Body of pancreas (tissue), 4 donors: ENCODE results near the gene SERPINA4.

Experiments used
- CTCF ChIP-seq, 7 experiments: fragments of 450-650 bp in 4 of 7; fragments of 200-600 bp in 3 of 7; sonication (generic) in 3 of 7; IDR thresholded peaks; one replicate each; pipeline ENCODE4 v1.5.1; 2016 to 2019; ENCODE audit warnings: antibody characterized with exemption in 7 of 7
- POLR2A ChIP-seq, 3 donors: fragments of 450-650 bp; IDR thresholded peaks; one replicate each; pipeline ENCODE4 v1.6.1; 2016; ENCODE audit warnings: antibody characterized with exemption in 3 of 3, mild to moderate bottlenecking in 2 of 3

DNA sequence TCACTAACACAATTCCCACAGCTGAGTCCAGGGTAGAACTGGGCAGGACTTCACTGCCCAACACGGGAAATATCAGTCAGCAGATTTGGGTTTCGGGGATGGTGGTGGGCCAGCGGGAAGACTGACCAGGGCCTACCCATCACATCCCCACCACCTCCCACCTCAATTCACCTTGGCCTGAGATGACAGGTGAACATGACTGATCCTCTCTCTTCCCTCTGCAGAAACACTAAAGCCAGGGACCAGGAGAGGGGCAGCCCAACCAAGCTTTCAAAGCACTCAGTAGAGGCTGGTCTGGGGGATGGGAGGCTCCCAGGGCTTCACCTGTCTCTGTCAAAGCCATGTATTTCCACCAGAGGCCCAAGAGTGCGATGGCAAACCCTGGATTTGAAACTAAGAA, 22.3 kb downstream of the SERPINA4 start:
- TF ChIP-seq POLR2A (IDR thresholded peaks at IDR 0.05): no peak
- TF ChIP-seq CTCF (IDR thresholded peaks at IDR 0.05): no peak
